ENCODE data around the gene BCO2.

DNA sequence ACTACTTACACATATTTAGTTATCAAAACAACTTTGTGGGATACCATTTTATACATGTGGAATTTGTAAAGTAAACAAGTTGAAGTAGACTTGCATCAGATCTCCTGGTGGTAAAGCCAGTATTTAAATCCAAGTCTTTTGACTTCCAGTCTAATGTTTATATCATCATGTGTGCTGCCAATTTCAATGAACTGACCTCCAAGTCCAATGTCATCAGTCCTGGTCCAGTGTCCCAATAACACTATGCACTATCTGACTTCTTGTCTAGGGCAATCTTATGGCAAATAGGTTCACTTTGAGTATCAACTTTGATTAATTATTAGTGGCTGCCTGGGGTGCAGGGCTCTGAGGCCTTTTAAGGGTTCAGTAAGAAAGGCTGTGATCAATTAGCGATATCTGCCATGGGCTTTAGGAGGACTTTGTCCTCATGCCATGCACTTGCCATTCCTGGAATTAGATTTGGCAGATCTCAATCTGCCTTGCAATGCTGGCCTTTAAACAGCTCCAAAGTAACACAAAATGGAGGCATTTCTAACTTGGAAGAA is 41.3 kb downstream of the BCO2 start:
- TF ChIP-seq, protein P1, sequence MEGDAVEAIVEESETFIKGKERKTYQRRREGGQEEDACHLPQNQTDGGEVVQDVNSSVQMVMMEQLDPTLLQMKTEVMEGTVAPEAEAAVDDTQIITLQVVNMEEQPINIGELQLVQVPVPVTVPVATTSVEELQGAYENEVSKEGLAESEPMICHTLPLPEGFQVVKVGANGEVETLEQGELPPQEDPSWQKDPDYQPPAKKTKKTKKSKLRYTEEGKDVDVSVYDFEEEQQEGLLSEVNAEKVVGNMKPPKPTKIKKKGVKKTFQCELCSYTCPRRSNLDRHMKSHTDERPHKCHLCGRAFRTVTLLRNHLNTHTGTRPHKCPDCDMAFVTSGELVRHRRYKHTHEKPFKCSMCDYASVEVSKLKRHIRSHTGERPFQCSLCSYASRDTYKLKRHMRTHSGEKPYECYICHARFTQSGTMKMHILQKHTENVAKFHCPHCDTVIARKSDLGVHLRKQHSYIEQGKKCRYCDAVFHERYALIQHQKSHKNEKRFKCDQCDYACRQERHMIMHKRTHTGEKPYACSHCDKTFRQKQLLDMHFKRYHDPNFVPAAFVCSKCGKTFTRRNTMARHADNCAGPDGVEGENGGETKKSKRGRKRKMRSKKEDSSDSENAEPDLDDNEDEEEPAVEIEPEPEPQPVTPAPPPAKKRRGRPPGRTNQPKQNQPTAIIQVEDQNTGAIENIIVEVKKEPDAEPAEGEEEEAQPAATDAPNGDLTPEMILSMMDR (IDR thresholded peaks at IDR 0.05), result no peak
- no peak for TF ChIP-seq POLR2A (IDR thresholded peaks at IDR 0.05)

Measured in adrenal gland (tissue), 5 donors.